ENCODE results near the gene RUNX2.

DNA sequence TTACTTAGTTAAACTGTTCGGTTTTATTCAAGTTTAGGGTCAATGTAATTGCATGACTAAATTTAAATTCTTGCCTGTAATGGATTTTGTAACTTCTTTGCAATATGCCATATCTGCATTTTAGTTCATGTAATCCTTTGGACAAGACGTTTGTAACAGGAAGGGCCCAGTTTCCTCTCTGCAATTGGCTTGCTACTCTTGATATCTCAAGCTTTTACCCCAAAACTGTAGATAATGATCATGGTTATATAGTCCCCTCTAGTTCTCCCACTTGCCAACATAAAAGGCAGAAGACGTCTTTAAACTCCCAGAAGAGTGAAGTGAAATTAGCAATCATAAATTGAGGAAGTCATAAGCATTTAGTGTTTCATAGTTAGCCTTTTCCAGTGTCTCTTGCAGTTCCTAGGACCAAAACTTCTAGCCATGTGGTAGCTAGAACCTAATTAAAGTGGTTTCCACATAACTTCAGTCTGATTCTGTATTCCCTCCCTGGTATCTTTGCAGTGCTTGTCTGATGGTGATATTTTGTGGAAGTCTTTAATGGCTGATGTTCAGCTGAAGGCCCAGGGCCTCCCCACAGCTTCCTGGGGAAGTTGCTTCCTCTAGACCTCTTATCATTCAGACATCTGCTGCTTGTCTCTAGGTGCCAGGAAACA, 167.4 kb downstream of the RUNX2 start:
- TF ChIP-seq CTCF (IDR thresholded peaks at IDR 0.05; ENCODE audit: poor library complexity, severe bottlenecking) (no peak), EZH2 (IDR thresholded peaks at IDR 0.05; ENCODE audit: borderline replicate concordance, insufficient read depth, low read length, poor library complexity, severe bottlenecking) (no peak), POLR2AphosphoS5 (IDR thresholded peaks at IDR 0.05) (no peak), EP300 (conservative IDR thresholded peaks at IDR 0.05; ENCODE audit: poor library complexity, severe bottlenecking) (no peak), TAF1 (IDR thresholded peaks at IDR 0.05; ENCODE audit: low read depth) (no peak), SMC3 (conservative IDR thresholded peaks at IDR 0.05; ENCODE audit: poor library complexity) (no peak), RAD21 (conservative IDR thresholded peaks at IDR 0.05) (no peak), MXI1 (conservative IDR thresholded peaks at IDR 0.05; ENCODE audit: poor library complexity, severe bottlenecking) (no peak)
- TF ChIP-seq, protein P1, sequence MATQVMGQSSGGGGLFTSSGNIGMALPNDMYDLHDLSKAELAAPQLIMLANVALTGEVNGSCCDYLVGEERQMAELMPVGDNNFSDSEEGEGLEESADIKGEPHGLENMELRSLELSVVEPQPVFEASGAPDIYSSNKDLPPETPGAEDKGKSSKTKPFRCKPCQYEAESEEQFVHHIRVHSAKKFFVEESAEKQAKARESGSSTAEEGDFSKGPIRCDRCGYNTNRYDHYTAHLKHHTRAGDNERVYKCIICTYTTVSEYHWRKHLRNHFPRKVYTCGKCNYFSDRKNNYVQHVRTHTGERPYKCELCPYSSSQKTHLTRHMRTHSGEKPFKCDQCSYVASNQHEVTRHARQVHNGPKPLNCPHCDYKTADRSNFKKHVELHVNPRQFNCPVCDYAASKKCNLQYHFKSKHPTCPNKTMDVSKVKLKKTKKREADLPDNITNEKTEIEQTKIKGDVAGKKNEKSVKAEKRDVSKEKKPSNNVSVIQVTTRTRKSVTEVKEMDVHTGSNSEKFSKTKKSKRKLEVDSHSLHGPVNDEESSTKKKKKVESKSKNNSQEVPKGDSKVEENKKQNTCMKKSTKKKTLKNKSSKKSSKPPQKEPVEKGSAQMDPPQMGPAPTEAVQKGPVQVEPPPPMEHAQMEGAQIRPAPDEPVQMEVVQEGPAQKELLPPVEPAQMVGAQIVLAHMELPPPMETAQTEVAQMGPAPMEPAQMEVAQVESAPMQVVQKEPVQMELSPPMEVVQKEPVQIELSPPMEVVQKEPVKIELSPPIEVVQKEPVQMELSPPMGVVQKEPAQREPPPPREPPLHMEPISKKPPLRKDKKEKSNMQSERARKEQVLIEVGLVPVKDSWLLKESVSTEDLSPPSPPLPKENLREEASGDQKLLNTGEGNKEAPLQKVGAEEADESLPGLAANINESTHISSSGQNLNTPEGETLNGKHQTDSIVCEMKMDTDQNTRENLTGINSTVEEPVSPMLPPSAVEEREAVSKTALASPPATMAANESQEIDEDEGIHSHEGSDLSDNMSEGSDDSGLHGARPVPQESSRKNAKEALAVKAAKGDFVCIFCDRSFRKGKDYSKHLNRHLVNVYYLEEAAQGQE (IDR thresholded peaks at IDR 0.05; ENCODE audit: borderline replicate concordance), result no peak
